Measurements from ENCODE around the gene WBP1L.
A peak's percentile ranks its signal among the peaks of the same experiment; 100 is the strongest.

The WBP1L gene

GRCh38 chr10:102773320-102773719 lies 29.6 kb downstream of the WBP1L start:
- H3K4me3 ChIP-seq (ENCODE audit: low read depth, low read length): no peak overlapping the region
- no peak for DNase-seq (ENCODE audit: low read depth)
- no peak for TF ChIP-seq CTCF (IDR thresholded peaks at IDR 0.05; ENCODE audit: control insufficient read depth, extremely low read depth, insufficient read depth)

GRCh38 chr10:102773986-102774385 lies 30.2 kb downstream of the WBP1L start:
- no peak for DNase-seq (ENCODE audit: low read depth)
- H3K4me3 ChIP-seq (ENCODE audit: low read depth, low read length): no peak overlapping the region
- no peak for TF ChIP-seq CTCF (IDR thresholded peaks at IDR 0.05; ENCODE audit: control insufficient read depth, extremely low read depth, insufficient read depth)

- H3K4me3 ChIP-seq (ENCODE audit: low read depth, low read length): no peak overlapping the region
- TF ChIP-seq CTCF (IDR thresholded peaks at IDR 0.05; ENCODE audit: control insufficient read depth, extremely low read depth, insufficient read depth): no peak
- peak; percentile 56 for DNase-seq (ENCODE audit: low read depth)
Observed at GRCh38 chr10:102775201-102775934, 31.6 kb downstream of the WBP1L start.

GRCh38 chr10:102775935-102776669 lies 32.4 kb downstream of the WBP1L start:
- DNase-seq (ENCODE audit: low read depth): no peak
- H3K4me3 ChIP-seq (ENCODE audit: low read depth, low read length): no peak overlapping the region
- TF ChIP-seq CTCF (IDR thresholded peaks at IDR 0.05; ENCODE audit: control insufficient read depth, extremely low read depth, insufficient read depth): no peak

GRCh38 chr10:102776779-102777456 lies 33.2 kb downstream of the WBP1L start:
- no peak overlapping the region for H3K4me3 ChIP-seq (ENCODE audit: low read depth, low read length)
- TF ChIP-seq CTCF (IDR thresholded peaks at IDR 0.05; ENCODE audit: control insufficient read depth, extremely low read depth, insufficient read depth): no peak
- no peak for DNase-seq (ENCODE audit: low read depth)

GRCh38 chr10:102777711-102778453 lies 34.1 kb downstream of the WBP1L start:
- TF ChIP-seq CTCF (IDR thresholded peaks at IDR 0.05; ENCODE audit: control insufficient read depth, extremely low read depth, insufficient read depth): no peak
- no peak overlapping the region for H3K4me3 ChIP-seq (ENCODE audit: low read depth, low read length)
- DNase-seq (ENCODE audit: low read depth): no peak
